Thoracic aorta (tissue), 2 donors: ENCODE measurements around the gene SERINC3. TPM values are rescaled to one million over a fixed set of nuclear protein-coding genes. Genes with fewer than 3 reads are reported as not detected.

Experiments
- ATAC-seq: fragments of 150-250 bp; one replicate; pipeline ENCODE4 v1.8.0; 2017; ENCODE audit warnings: low read depth; ENCODE audit not compliant: insufficient number of reproducible peaks, low FRiP score
- DNase-seq: peaks from one replicate; pipeline ENCODE4 v3.0.0-alpha.2; 2020; ENCODE audit warnings: low spot score
- H3K27ac ChIP-seq, 2 donors: fragments of 200-600 bp; sonication (generic); 1 replicate in 1 of 2; 2 replicates in 1 of 2; pipeline ENCODE4 v1.5.1; 2016; ENCODE audit warnings: mild to moderate bottlenecking in 2 of 2, moderate library complexity in 2 of 2
- H3K27me3 ChIP-seq: fragments of 200-600 bp; sonication (generic); replicated peaks from 2 replicates; pipeline ENCODE4 v1.6.0; 2016; ENCODE audit warnings: mild to moderate bottlenecking; ENCODE audit not compliant: insufficient read depth
- H3K36me3 ChIP-seq: fragments of 200-600 bp; sonication (generic); one replicate; pipeline ENCODE4 v1.5.1; 2016
- H3K4me1 ChIP-seq, 2 donors: fragments of 200-600 bp; sonication (generic); 1 replicate in 1 of 2; 2 replicates in 1 of 2; pipeline versions ENCODE4 v1.5.1 to v1.6.0; 2016; ENCODE audit warnings: low read depth in 2 of 2, mild to moderate bottlenecking in 1 of 2; ENCODE audit not compliant: control insufficient read depth in 1 of 2
- H3K4me3 ChIP-seq: fragments of 200-600 bp; sonication (generic); 2 replicates; pipeline ENCODE4 v1.5.1; 2016; ENCODE audit warnings: mild to moderate bottlenecking
- H3K9me3 ChIP-seq: fragments of 200-600 bp; sonication (generic); 2 replicates; pipeline ENCODE4 v1.5.1; 2016
- CTCF ChIP-seq: fragments of 200-600 bp; sonication (generic); IDR thresholded peaks from one replicate; pipeline ENCODE4 v1.5.1; 2019; ENCODE audit warnings: antibody characterized with exemption
- total RNA-seq, 2 donors: library from RNA; depleted of rRNA; stranded (reverse); fragments of >200 nt; gene quantifications; one replicate each; pipeline versions ENCODE4 v1.1.0 to v1.2.3, GENCODE V29; 2016

SERINC3 gene
- total RNA-seq, 2 donors from 2014 or later, result 98.9 to 109 TPM

GRCh38 chr20:44459271-44459670 lies 62.6 kb downstream of the SERINC3 start:
- H3K4me1 ChIP-seq, result no peaks in the 10 kb centered on the region
- no peaks in the 10 kb centered on the region for H3K9me3 ChIP-seq
- no peak for TF ChIP-seq CTCF
- H3K4me3 ChIP-seq, result no peak overlapping the region
- no peak for DNase-seq
- ATAC-seq, result no peak
- no peaks in the 10 kb centered on the region for H3K27me3 ChIP-seq
- no peaks in the 10 kb centered on the region for H3K36me3 ChIP-seq
- H3K27ac ChIP-seq, result no peak overlapping the region

- H3K4me1 ChIP-seq, result no peaks in the 10 kb centered on the region
- H3K4me3 ChIP-seq, result no peak overlapping the region
- no peaks in the 10 kb centered on the region for H3K27me3 ChIP-seq
- H3K27ac ChIP-seq, result no peak overlapping the region
- no peak for TF ChIP-seq CTCF
- no peak for ATAC-seq
- DNase-seq, result no peak
- no peaks in the 10 kb centered on the region for H3K36me3 ChIP-seq
- no peaks in the 10 kb centered on the region for H3K9me3 ChIP-seq
Observed at GRCh38 chr20:44457016-44457415, 64.9 kb downstream of the SERINC3 start.

- DNase-seq, result no peak
Observed at GRCh38 chr20:44456611-44457010, 65.3 kb downstream of the SERINC3 start.

GRCh38 chr20:44455126-44455525 lies 66.7 kb downstream of the SERINC3 start:
- Histone ChIP-seq H3K4me1 (no peaks in the 10 kb centered on the region), H3K27me3 (no peaks in the 10 kb centered on the region), H3K9me3 (no peaks in the 10 kb centered on the region), H3K27ac (no peak overlapping the region), H3K36me3 (no peaks in the 10 kb centered on the region), H3K4me3 (no peak overlapping the region)
- DNase-seq (no peak), ATAC-seq (no peak)
- TF ChIP-seq CTCF, result no peak

More at GRCh38 chr20:44456611-44457010, 65.3 kb downstream of the SERINC3 start:
- H3K4me1 ChIP-seq, result no peaks in the 10 kb centered on the region
- no peak for TF ChIP-seq CTCF
- no peaks in the 10 kb centered on the region for H3K9me3 ChIP-seq
- H3K36me3 ChIP-seq, result no peaks in the 10 kb centered on the region
- no peaks in the 10 kb centered on the region for H3K27me3 ChIP-seq
- no peak for ATAC-seq
- no peak overlapping the region for H3K4me3 ChIP-seq
- no peak overlapping the region for H3K27ac ChIP-seq

GRCh38 chr20:44454306-44454963 lies 67.4 kb downstream of the SERINC3 start:
- no peak overlapping the region for H3K4me3 ChIP-seq
- DNase-seq, result no peak
- H3K27me3 ChIP-seq, result no peaks in the 10 kb centered on the region
- H3K27ac ChIP-seq, result no peak overlapping the region
- no peak for ATAC-seq
- no peaks in the 10 kb centered on the region for H3K9me3 ChIP-seq
- no peaks in the 10 kb centered on the region for H3K4me1 ChIP-seq
- TF ChIP-seq CTCF, result no peak
- no peaks in the 10 kb centered on the region for H3K36me3 ChIP-seq
